H1 (cell line): ENCODE measurements around the gene RELN. TPM values are rescaled to one million over a fixed set of nuclear protein-coding genes. Genes with fewer than 3 reads are reported as not detected.

Experiments used
- CBX8 ChIP-seq: fragments of 300-800, 300-1000 bp; sonication (generic); IDR thresholded peaks from 2 replicates; pipeline ENCODE4 v1.7.1; 2016; ENCODE audit warnings: low read depth, low read length, borderline replicate concordance
- CHD1 ChIP-seq: IDR thresholded peaks from 2 replicates; pipeline ENCODE4 v1.6.1; 2012; ENCODE audit warnings: low read depth, low read length, improper control_type of control experiment
- EP300 ChIP-seq, 2 experiments: IDR thresholded peaks; 1 replicate in 1 of 2; 2 replicates in 1 of 2; pipeline ENCODE4 v1.6.1; 2011 to 2012; ENCODE audit warnings: low read depth in 2 of 2, low read length in 2 of 2, mild to moderate bottlenecking in 2 of 2, borderline replicate concordance in 1 of 2, inconsistent platforms in 1 of 2, moderate library complexity in 1 of 2
- FOSL1 ChIP-seq: IDR thresholded peaks from 2 replicates; pipeline ENCODE4 v1.6.1; 2011; ENCODE audit warnings: mild to moderate bottlenecking, low read depth, low read length, moderate library complexity; ENCODE audit not compliant: insufficient read depth
- KDM1A ChIP-seq: fragments of 200-600, 300-600 bp; sonication (generic); IDR thresholded peaks from 2 replicates; pipeline ENCODE4 v1.7.1; 2016; ENCODE audit warnings: mild to moderate bottlenecking, low read length, borderline replicate concordance
- KDM4A ChIP-seq: IDR thresholded peaks from one replicate; pipeline ENCODE4 v1.7.1; 2012; ENCODE audit warnings: low read depth, mild to moderate bottlenecking, moderate library complexity, low read length, inconsistent platforms; ENCODE audit not compliant: severe bottlenecking
- POLR2A ChIP-seq, 2 experiments: IDR thresholded peaks; 1 replicate in 1 of 2; 2 replicates in 1 of 2; pipeline ENCODE4 v1.6.1; 2011; ENCODE audit warnings: low read depth in 2 of 2, low read length in 2 of 2, mild to moderate bottlenecking in 2 of 2; ENCODE audit errors: control extremely low read depth in 1 of 2
- RBBP5 ChIP-seq: IDR thresholded peaks from 2 replicates; pipeline ENCODE4 v1.7.1; 2012; ENCODE audit warnings: low read depth, mild to moderate bottlenecking, inconsistent platforms, low read length, moderate library complexity, borderline replicate concordance
- SIRT6 ChIP-seq: IDR thresholded peaks from one replicate; pipeline ENCODE4 v1.7.1; 2012; ENCODE audit warnings: low read length, inconsistent platforms
- SP2 ChIP-seq: IDR thresholded peaks from 2 replicates; pipeline ENCODE4 v1.6.1; 2012; ENCODE audit warnings: mild to moderate bottlenecking, low read length, inconsistent platforms
- polyA plus RNA-seq, 7 experiments: library from polyadenylated mRNA; depleted of rRNA in 3 of 7; stranded (reverse) in 5 of 7; unstranded in 2 of 7; fragments of >200 nt in 5 of 7; fragments of 200-250 nt in 2 of 7; gene quantifications; 1 replicate in 5 of 7; 2 replicates in 1 of 7; 4 replicates in 1 of 7; pipeline versions ENCODE4 v1.2.1 to v1.2.3, GENCODE V29; 2011 to 2013; ENCODE audit warnings: missing spikeins in 2 of 7, mixed read lengths in 2 of 7
- total RNA-seq: library from RNA; stranded (reverse); fragmentation: NEBNext Ultra II Directional; extraction: Animal tissue kit (Norgen Biotek cat#: 25700); gene quantifications from 2 replicates; pipeline ENCODE4 v1.2.1, GENCODE V29; 2021
- TF ChIP-seq, protein P1 (sequence below): fragments of 300-600 bp; sonication (generic); IDR thresholded peaks from 2 replicates; pipeline ENCODE4 v1.7.1; 2012; ENCODE audit warnings: low read length, moderate library complexity, mild to moderate bottlenecking, inconsistent platforms; ENCODE audit not compliant: insufficient replicate concordance
- TF ChIP-seq, protein P2 (sequence below): IDR thresholded peaks from 2 replicates; pipeline ENCODE4 v1.6.1; 2012; ENCODE audit warnings: inconsistent platforms

Gene RELN
- total and polyA plus RNA-seq, 2 of the 8 experiments (the other 6 are each of a cell fraction or from before 2014, with no cell fraction given) = 0.03 to 0.07 TPM

DNA sequence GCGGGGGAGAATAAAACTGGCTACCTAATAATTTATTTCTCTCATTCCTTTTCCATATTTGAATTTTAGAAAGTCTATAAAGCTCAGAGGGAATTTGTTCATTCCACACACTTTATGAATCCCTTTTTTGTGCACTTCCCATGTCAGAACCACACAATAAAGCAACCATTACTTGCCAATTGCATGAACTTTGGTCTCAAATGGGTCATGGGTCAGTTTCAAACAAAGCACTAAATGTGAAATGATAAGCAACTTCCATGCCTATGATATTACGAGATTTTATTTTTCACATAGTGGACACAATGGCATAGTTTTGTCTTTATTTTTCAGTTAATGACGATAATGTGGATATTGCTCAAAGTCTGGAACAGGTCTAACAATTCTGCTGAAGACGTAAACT is 18.6 kb upstream of the RELN start (continued):
- TF ChIP-seq, protein P1, sequence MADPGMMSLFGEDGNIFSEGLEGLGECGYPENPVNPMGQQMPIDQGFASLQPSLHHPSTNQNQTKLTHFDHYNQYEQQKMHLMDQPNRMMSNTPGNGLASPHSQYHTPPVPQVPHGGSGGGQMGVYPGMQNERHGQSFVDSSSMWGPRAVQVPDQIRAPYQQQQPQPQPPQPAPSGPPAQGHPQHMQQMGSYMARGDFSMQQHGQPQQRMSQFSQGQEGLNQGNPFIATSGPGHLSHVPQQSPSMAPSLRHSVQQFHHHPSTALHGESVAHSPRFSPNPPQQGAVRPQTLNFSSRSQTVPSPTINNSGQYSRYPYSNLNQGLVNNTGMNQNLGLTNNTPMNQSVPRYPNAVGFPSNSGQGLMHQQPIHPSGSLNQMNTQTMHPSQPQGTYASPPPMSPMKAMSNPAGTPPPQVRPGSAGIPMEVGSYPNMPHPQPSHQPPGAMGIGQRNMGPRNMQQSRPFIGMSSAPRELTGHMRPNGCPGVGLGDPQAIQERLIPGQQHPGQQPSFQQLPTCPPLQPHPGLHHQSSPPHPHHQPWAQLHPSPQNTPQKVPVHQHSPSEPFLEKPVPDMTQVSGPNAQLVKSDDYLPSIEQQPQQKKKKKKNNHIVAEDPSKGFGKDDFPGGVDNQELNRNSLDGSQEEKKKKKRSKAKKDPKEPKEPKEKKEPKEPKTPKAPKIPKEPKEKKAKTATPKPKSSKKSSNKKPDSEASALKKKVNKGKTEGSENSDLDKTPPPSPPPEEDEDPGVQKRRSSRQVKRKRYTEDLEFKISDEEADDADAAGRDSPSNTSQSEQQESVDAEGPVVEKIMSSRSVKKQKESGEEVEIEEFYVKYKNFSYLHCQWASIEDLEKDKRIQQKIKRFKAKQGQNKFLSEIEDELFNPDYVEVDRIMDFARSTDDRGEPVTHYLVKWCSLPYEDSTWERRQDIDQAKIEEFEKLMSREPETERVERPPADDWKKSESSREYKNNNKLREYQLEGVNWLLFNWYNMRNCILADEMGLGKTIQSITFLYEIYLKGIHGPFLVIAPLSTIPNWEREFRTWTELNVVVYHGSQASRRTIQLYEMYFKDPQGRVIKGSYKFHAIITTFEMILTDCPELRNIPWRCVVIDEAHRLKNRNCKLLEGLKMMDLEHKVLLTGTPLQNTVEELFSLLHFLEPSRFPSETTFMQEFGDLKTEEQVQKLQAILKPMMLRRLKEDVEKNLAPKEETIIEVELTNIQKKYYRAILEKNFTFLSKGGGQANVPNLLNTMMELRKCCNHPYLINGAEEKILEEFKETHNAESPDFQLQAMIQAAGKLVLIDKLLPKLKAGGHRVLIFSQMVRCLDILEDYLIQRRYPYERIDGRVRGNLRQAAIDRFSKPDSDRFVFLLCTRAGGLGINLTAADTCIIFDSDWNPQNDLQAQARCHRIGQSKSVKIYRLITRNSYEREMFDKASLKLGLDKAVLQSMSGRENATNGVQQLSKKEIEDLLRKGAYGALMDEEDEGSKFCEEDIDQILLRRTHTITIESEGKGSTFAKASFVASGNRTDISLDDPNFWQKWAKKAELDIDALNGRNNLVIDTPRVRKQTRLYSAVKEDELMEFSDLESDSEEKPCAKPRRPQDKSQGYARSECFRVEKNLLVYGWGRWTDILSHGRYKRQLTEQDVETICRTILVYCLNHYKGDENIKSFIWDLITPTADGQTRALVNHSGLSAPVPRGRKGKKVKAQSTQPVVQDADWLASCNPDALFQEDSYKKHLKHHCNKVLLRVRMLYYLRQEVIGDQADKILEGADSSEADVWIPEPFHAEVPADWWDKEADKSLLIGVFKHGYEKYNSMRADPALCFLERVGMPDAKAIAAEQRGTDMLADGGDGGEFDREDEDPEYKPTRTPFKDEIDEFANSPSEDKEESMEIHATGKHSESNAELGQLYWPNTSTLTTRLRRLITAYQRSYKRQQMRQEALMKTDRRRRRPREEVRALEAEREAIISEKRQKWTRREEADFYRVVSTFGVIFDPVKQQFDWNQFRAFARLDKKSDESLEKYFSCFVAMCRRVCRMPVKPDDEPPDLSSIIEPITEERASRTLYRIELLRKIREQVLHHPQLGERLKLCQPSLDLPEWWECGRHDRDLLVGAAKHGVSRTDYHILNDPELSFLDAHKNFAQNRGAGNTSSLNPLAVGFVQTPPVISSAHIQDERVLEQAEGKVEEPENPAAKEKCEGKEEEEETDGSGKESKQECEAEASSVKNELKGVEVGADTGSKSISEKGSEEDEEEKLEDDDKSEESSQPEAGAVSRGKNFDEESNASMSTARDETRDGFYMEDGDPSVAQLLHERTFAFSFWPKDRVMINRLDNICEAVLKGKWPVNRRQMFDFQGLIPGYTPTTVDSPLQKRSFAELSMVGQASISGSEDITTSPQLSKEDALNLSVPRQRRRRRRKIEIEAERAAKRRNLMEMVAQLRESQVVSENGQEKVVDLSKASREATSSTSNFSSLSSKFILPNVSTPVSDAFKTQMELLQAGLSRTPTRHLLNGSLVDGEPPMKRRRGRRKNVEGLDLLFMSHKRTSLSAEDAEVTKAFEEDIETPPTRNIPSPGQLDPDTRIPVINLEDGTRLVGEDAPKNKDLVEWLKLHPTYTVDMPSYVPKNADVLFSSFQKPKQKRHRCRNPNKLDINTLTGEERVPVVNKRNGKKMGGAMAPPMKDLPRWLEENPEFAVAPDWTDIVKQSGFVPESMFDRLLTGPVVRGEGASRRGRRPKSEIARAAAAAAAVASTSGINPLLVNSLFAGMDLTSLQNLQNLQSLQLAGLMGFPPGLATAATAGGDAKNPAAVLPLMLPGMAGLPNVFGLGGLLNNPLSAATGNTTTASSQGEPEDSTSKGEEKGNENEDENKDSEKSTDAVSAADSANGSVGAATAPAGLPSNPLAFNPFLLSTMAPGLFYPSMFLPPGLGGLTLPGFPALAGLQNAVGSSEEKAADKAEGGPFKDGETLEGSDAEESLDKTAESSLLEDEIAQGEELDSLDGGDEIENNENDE = no peak
- TF ChIP-seq POLR2A (IDR thresholded peaks at IDR 0.05; ENCODE audit: control extremely low read depth in 1 of 2, low read depth in 2 of 2, low read length in 2 of 2) = no peak
- no peak for TF ChIP-seq KDM1A
- TF ChIP-seq EP300 (IDR thresholded peaks at IDR 0.05; ENCODE audit: borderline replicate concordance in 1 of 2, low read depth in 2 of 2, low read length in 2 of 2) = no peak
- TF ChIP-seq, protein P2, sequence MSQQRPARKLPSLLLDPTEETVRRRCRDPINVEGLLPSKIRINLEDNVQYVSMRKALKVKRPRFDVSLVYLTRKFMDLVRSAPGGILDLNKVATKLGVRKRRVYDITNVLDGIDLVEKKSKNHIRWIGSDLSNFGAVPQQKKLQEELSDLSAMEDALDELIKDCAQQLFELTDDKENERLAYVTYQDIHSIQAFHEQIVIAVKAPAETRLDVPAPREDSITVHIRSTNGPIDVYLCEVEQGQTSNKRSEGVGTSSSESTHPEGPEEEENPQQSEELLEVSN = no peak
- TF ChIP-seq RBBP5 = no peak
- no peak for TF ChIP-seq CBX8
- TF ChIP-seq FOSL1 = no peak
- no peak for TF ChIP-seq SP2
- no peak for TF ChIP-seq CHD1
- TF ChIP-seq SIRT6 = no peak
- TF ChIP-seq KDM4A = no peak
